ENCODE results near the gene FHIT.

FHIT gene

GRCh38 chr3:60980342-60980692 lies 270.9 kb downstream of the FHIT start:
- no peaks in the 10 kb centered on the region for H3K36me3 ChIP-seq (replicated peaks)
- no peak for TF ChIP-seq CTCF (IDR thresholded peaks at IDR 0.05; ENCODE audit: low read depth, low read length, missing control alignments)
- DNase-seq, result no peak
- in situ Hi-C loops (cut with HindIII; ENCODE audit: low pct_ligation_motif_present, low sequenced_read_pairs), result no loop called here
- H3K27me3 ChIP-seq (replicated peaks), result no peaks in the 10 kb centered on the region
- H3K27ac ChIP-seq, result peak overlapping the region; percentile 75
- no peak overlapping the region for H3K4me3 ChIP-seq (ENCODE audit: low read depth, low read length)

- no peaks in the 10 kb centered on the region for H3K36me3 ChIP-seq (replicated peaks)
- peak; percentile 37 for DNase-seq
- in situ Hi-C loops (cut with HindIII; ENCODE audit: low pct_ligation_motif_present, low sequenced_read_pairs), result no loop called here
- no peaks in the 10 kb centered on the region for H3K27me3 ChIP-seq (replicated peaks)
- peak overlapping the region; percentile 75 for H3K27ac ChIP-seq
- no peak overlapping the region for H3K4me3 ChIP-seq (ENCODE audit: low read depth, low read length)
- TF ChIP-seq CTCF (IDR thresholded peaks at IDR 0.05; ENCODE audit: low read depth, low read length, missing control alignments), result no peak
These were observed 271.6 kb downstream of the FHIT start for GRCh38 chr3:60979461-60980341.

- no peak for DNase-seq
- H3K36me3 ChIP-seq (replicated peaks), result no peaks in the 10 kb centered on the region
- H3K27me3 ChIP-seq (replicated peaks), result no peaks in the 10 kb centered on the region
- in situ Hi-C loops (cut with HindIII; ENCODE audit: low pct_ligation_motif_present, low sequenced_read_pairs), result no loop called here
- H3K27ac ChIP-seq, result no peak overlapping the region
- TF ChIP-seq CTCF (IDR thresholded peaks at IDR 0.05; ENCODE audit: low read depth, low read length, missing control alignments), result no peak
- no peak overlapping the region for H3K4me3 ChIP-seq (ENCODE audit: low read depth, low read length)
These were observed 277.9 kb downstream of the FHIT start for GRCh38 chr3:60973321-60973720.

GRCh38 chr3:60972599-60972998 lies 278.7 kb downstream of the FHIT start:
- no peak overlapping the region for H3K4me3 ChIP-seq (ENCODE audit: low read depth, low read length)
- no peak for TF ChIP-seq CTCF (IDR thresholded peaks at IDR 0.05; ENCODE audit: low read depth, low read length, missing control alignments)
- H3K36me3 ChIP-seq (replicated peaks), result no peaks in the 10 kb centered on the region
- DNase-seq, result no peak
- H3K27ac ChIP-seq, result no peak overlapping the region
- in situ Hi-C loops (cut with HindIII; ENCODE audit: low pct_ligation_motif_present, low sequenced_read_pairs), result no loop called here
- H3K27me3 ChIP-seq (replicated peaks), result no peaks in the 10 kb centered on the region

GRCh38 chr3:60970850-60971249 lies 280.4 kb downstream of the FHIT start:
- H3K27me3 ChIP-seq (replicated peaks), result no peaks in the 10 kb centered on the region
- no peak for TF ChIP-seq CTCF (IDR thresholded peaks at IDR 0.05; ENCODE audit: low read depth, low read length, missing control alignments)
- in situ Hi-C loops (cut with HindIII; ENCODE audit: low pct_ligation_motif_present, low sequenced_read_pairs), result no loop called here

GRCh38 chr3:60967141-60967540 lies 284.1 kb downstream of the FHIT start:
- no peaks in the 10 kb centered on the region for H3K36me3 ChIP-seq (replicated peaks)
- no peak for TF ChIP-seq CTCF (IDR thresholded peaks at IDR 0.05; ENCODE audit: low read depth, low read length, missing control alignments)
- no peak overlapping the region for H3K27ac ChIP-seq
- in situ Hi-C loops (cut with HindIII; ENCODE audit: low pct_ligation_motif_present, low sequenced_read_pairs), result no loop called here
- no peak for DNase-seq
- H3K4me3 ChIP-seq (ENCODE audit: low read depth, low read length), result no peak overlapping the region
- no peaks in the 10 kb centered on the region for H3K27me3 ChIP-seq (replicated peaks)

More at GRCh38 chr3:60970850-60971249, 280.4 kb downstream of the FHIT start:
- DNase-seq, result no peak
- no peak overlapping the region for H3K4me3 ChIP-seq (ENCODE audit: low read depth, low read length)
- no peak overlapping the region for H3K27ac ChIP-seq
- no peaks in the 10 kb centered on the region for H3K36me3 ChIP-seq (replicated peaks)
